Stomach (tissue), 4 donors: ENCODE results near the gene EYA2.

Experiments
- CTCF ChIP-seq, 7 experiments: fragments of 450-650 bp in 4 of 7; fragments of 200-600 bp in 3 of 7; sonication (generic) in 3 of 7; IDR thresholded peaks; one replicate each; pipeline ENCODE4 v1.5.1; 2016 to 2019; ENCODE audit warnings: antibody characterized with exemption in 7 of 7, control low read depth in 2 of 7, mild to moderate bottlenecking in 1 of 7
- EP300 ChIP-seq: sonication (generic); formaldehyde crosslinking; IDR thresholded peaks from one replicate; pipeline ENCODE4 v1.6.1; 2017; ENCODE audit warnings: antibody characterized with exemption
- POLR2A ChIP-seq, 4 donors: fragments of 450-650 bp; IDR thresholded peaks; one replicate each; pipeline ENCODE4 v1.6.1; 2016; ENCODE audit warnings: antibody characterized with exemption in 4 of 4, control low read depth in 2 of 4, mild to moderate bottlenecking in 1 of 4, moderate library complexity in 1 of 4

- no peak for TF ChIP-seq CTCF (IDR thresholded peaks at IDR 0.05)
- TF ChIP-seq EP300 = no peak
- TF ChIP-seq POLR2A (IDR thresholded peaks at IDR 0.05) = no peak
Observed at GRCh38 chr20:47216819-47217410, 322.3 kb downstream of the EYA2 start.
